Mesodermal cell (in vitro differentiated cells): ENCODE data around the gene ZNF319.
"Not testable (repeated sequence)": the region's sequence is repeated elsewhere in the genome, so short reads cannot be mapped to it uniquely, and the experiment has no call there.

Source experiments
- H3K27ac ChIP-seq: 2 replicates; pipeline ENCODE4 v1.7.0; 2013; ENCODE audit warnings: mild to moderate bottlenecking, low read depth, low read length, moderate library complexity; ENCODE audit not compliant: severe bottlenecking
- H3K36me3 ChIP-seq: 2 replicates; pipeline ENCODE4 v1.7.1; 2013; ENCODE audit warnings: mild to moderate bottlenecking, low read length, moderate library complexity; ENCODE audit not compliant: control insufficient read depth, insufficient read depth
- H3K4me1 ChIP-seq: one replicate; pipeline ENCODE4 v1.7.1; 2013; ENCODE audit warnings: mild to moderate bottlenecking, low read length; ENCODE audit not compliant: insufficient read depth, control insufficient read depth, poor library complexity, severe bottlenecking
- H3K4me3 ChIP-seq: 2 replicates; pipeline ENCODE4 v1.7.0; 2013; ENCODE audit warnings: low read length, control low read depth, mild to moderate bottlenecking; ENCODE audit not compliant: insufficient read depth, poor library complexity, severe bottlenecking; ENCODE audit errors: extremely low read depth
- H3K9me3 ChIP-seq: 2 replicates; pipeline ENCODE4 v1.7.1; 2013; ENCODE audit warnings: mild to moderate bottlenecking, low read length, moderate library complexity; ENCODE audit not compliant: control insufficient read depth
- WGBS, 2 experiments: methylation state at CpG; one replicate each; pipeline ENCODE4 v1.1.5; 2013; ENCODE audit warnings: missing lambda C conversion rate in 2 of 2; ENCODE audit not compliant: insufficient coverage in 2 of 2; 5-methylcytosine and 5-hydroxymethylcytosine counted together

Gene ZNF319

GRCh38 chr16:58019866-58020538 is 19.5 kb upstream of the ZNF319 start:
- peaks cover 51% of the 10 kb centered on the region for H3K36me3 ChIP-seq
- WGBS, 2 experiments = 81 to 82% methylated on average over 8 of the region's 8 CpGs

GRCh38 chr16:58018803-58019202 is 18.3 kb upstream of the ZNF319 start:
- H3K9me3 ChIP-seq = no peaks in the 10 kb centered on the region
- WGBS, 2 experiments = 86% methylated on average over 1 to 4 of the region's 7 CpGs

More at GRCh38 chr16:58019866-58020538, 19.5 kb upstream of the ZNF319 start:
- H3K4me3 ChIP-seq = no peak overlapping the region
- H3K9me3 ChIP-seq = no peaks in the 10 kb centered on the region
- peaks cover 35% of the 10 kb centered on the region for H3K4me1 ChIP-seq
- no peak overlapping the region for H3K27ac ChIP-seq

GRCh38 chr16:58016840-58017446 is 16.5 kb upstream of the ZNF319 start:
- 72 to 74% methylated on average over 12 of the region's 12 CpGs for WGBS, 2 experiments
- H3K27ac ChIP-seq = no peak overlapping the region
- peaks cover 29% of the 10 kb centered on the region for H3K4me1 ChIP-seq
- H3K4me3 ChIP-seq = no peak overlapping the region
- no peaks in the 10 kb centered on the region for H3K9me3 ChIP-seq
- peaks cover 63% of the 10 kb centered on the region for H3K36me3 ChIP-seq

More at GRCh38 chr16:58018803-58019202, 18.3 kb upstream of the ZNF319 start:
- peaks cover 29% of the 10 kb centered on the region for H3K4me1 ChIP-seq
- H3K36me3 ChIP-seq = peaks cover 61% of the 10 kb centered on the region
- no peak overlapping the region for H3K27ac ChIP-seq
- no peak overlapping the region for H3K4me3 ChIP-seq

- Histone ChIP-seq H3K36me3 (peaks cover 58% of the 10 kb centered on the region), H3K4me3 (no peak overlapping the region), H3K4me1 (peaks cover 33% of the 10 kb centered on the region), H3K9me3 (no peaks in the 10 kb centered on the region), H3K27ac (peak overlapping the region; percentile 97)
- WGBS, 2 experiments = 83 to 88% methylated on average over 3 to 5 of the region's 9 CpGs
Measured at GRCh38 chr16:58013201-58013956, 12.9 kb upstream of the ZNF319 start.

- Histone ChIP-seq H3K4me3 (no peak overlapping the region), H3K27ac (peak overlapping the region; percentile 97), H3K36me3 (peaks cover 61% of the 10 kb centered on the region), H3K4me1 (peaks cover 33% of the 10 kb centered on the region), H3K9me3 (no peaks in the 10 kb centered on the region)
- WGBS, 2 experiments = 56 to 61% methylated on average over 6 to 9 of the region's 9 CpGs
Measured at GRCh38 chr16:58012481-58012880, 12.0 kb upstream of the ZNF319 start.

GRCh38 chr16:58011652-58012051 is 11.2 kb upstream of the ZNF319 start:
- Histone ChIP-seq H3K4me1 (peaks cover 33% of the 10 kb centered on the region), H3K36me3 (peaks cover 65% of the 10 kb centered on the region), H3K4me3 (no peak overlapping the region), H3K9me3 (no peaks in the 10 kb centered on the region), H3K27ac (peak overlapping the region; percentile 97)
- WGBS, 2 experiments = 50% methylated on average over 2 of the region's 3 CpGs

- no peak overlapping the region for H3K4me3 ChIP-seq
- WGBS, 2 experiments = 20 to 44% methylated on average over 1 of the region's 3 CpGs
Measured at GRCh38 chr16:58010886-58011285, 10.4 kb upstream of the ZNF319 start.

GRCh38 chr16:58009856-58010416 is 9.5 kb upstream of the ZNF319 start:
- H3K27ac ChIP-seq = peak overlapping the region; percentile 20

More at GRCh38 chr16:58010886-58011285, 10.4 kb upstream of the ZNF319 start:
- H3K9me3 ChIP-seq = peaks cover 3% of the 10 kb centered on the region
- peaks cover 65% of the 10 kb centered on the region for H3K36me3 ChIP-seq
- H3K27ac ChIP-seq = peak overlapping the region; percentile 97
- peaks cover 33% of the 10 kb centered on the region for H3K4me1 ChIP-seq

GRCh38 chr16:58004736-58005135 is 4.3 kb upstream of the ZNF319 start:
- not testable (repeated sequence) for H3K4me1 ChIP-seq, H3K4me3 ChIP-seq, H3K9me3 ChIP-seq, H3K27ac ChIP-seq
- peaks cover 63% of the 10 kb centered on the region for H3K36me3 ChIP-seq
- 99 to 100% methylated on average over 5 to 12 of the region's 12 CpGs for WGBS, 2 experiments

More at GRCh38 chr16:58009856-58010416, 9.5 kb upstream of the ZNF319 start:
- Histone ChIP-seq H3K36me3 (peaks cover 63% of the 10 kb centered on the region), H3K4me3 (no peak overlapping the region), H3K4me1 (peaks cover 33% of the 10 kb centered on the region), H3K9me3 (peaks cover 4% of the 10 kb centered on the region)
- 79 to 84% methylated on average over 9 to 10 of the region's 11 CpGs for WGBS, 2 experiments

GRCh38 chr16:58002936-58003335 is 2.5 kb upstream of the ZNF319 start:
- Histone ChIP-seq H3K4me3 (no peak overlapping the region), H3K4me1 (peaks cover 12% of the 10 kb centered on the region), H3K9me3 (peaks cover 4% of the 10 kb centered on the region), H3K27ac (no peak overlapping the region), H3K36me3 (peaks cover 54% of the 10 kb centered on the region)
- WGBS, 2 experiments = 96 to 100% methylated on average over 2 to 4 of the region's 5 CpGs
